A549 (cell line): ENCODE data around the gene RTL5. TPM values are rescaled to one million over a fixed set of nuclear protein-coding genes. Genes with fewer than 3 reads are reported as not detected.

ENCODE experiments used
- ATAC-seq, 2 experiments: fragments of 200-7000 bp in 1 of 2; fragments of >200 bp in 1 of 2; cut with Nextera tagmentation in 1 of 2; cut with Tn5 transposase in 1 of 2; 3 replicates each; pipeline versions ENCODE4 v1.8.0 to v1.9.1; 2018 to 2020; ENCODE audit warnings: mild to moderate bottlenecking in 1 of 2, moderate library complexity in 1 of 2
- CTCF ChIA-PET: fragments of 300-600 bp; sonication (Branson Sonifier 250); formaldehyde crosslinking; extraction: SDS; loops from one replicate; lab custom pipeline; 2021; ENCODE audit warnings: antibody characterized with exemption, inconsistent platforms; lab: Yijun Ruan, JAX
- POLR2A ChIA-PET: fragments of 350-600 bp; formaldehyde crosslinking; extraction: SDS; loops from one replicate; lab custom pipeline; 2021; ENCODE audit warnings: antibody characterized with exemption, inconsistent platforms; lab: Yijun Ruan, JAX
- DNase-seq, 2 experiments: peaks; one replicate each; pipeline versions ENCODE4 v3.0.0 to v3.0.0-alpha.2; 2011 to 2016; ENCODE audit warnings: low read depth in 1 of 2, low spot score in 1 of 2
- FAIRE-seq: peaks from 2 replicates; lab custom pipeline; 2011; peaks lifted over from hg19 to GRCh38; lab: Jason Lieb, UNC
- H3K27ac ChIP-seq, 2 experiments: fragments of >200 bp; sonication (Bioruptor Twin); formaldehyde crosslinking; 3 replicates each; pipeline ENCODE4 v1.5.1; 2016 to 2017
- H3K4me1 ChIP-seq: fragments of >200 bp; sonication (Bioruptor Twin); formaldehyde crosslinking; 3 replicates; pipeline ENCODE4 v1.6.1; 2016
- H3K4me2 ChIP-seq: fragments of >200 bp; sonication (Bioruptor Twin); formaldehyde crosslinking; 3 replicates; pipeline ENCODE4 v1.6.1; 2016
- H3K4me3 ChIP-seq: fragments of >200 bp; sonication (Bioruptor Twin); formaldehyde crosslinking; 3 replicates; pipeline ENCODE4 v1.5.1; 2016
- H3K9me3 ChIP-seq: fragments of >200 bp; sonication (Bioruptor Twin); formaldehyde crosslinking; 3 replicates; pipeline ENCODE4 v1.6.1; 2016
- BHLHE40 ChIP-seq: IDR thresholded peaks from 2 replicates; pipeline ENCODE4 v1.6.1; 2012; ENCODE audit warnings: low read depth, low read length, inconsistent platforms
- CBX2 ChIP-seq: fragments of 200-600 bp; sonication (generic); IDR thresholded peaks from 2 replicates; pipeline ENCODE4 v1.6.1; 2016; ENCODE audit warnings: low read depth, mild to moderate bottlenecking, borderline replicate concordance
- FOXS1 ChIP-seq: fragments of 250-450 bp; sonication (Bioruptor Pico); IDR thresholded peaks from 2 replicates; pipeline ENCODE4 v1.5.0; 2020; ENCODE audit warnings: mild to moderate bottlenecking, moderate library complexity
- HDAC2 ChIP-seq: fragments of 200-600 bp; sonication (generic); IDR thresholded peaks from 2 replicates; pipeline ENCODE4 v1.6.1; 2016
- HEYL ChIP-seq: fragments of 250-450 bp; sonication (Bioruptor Pico); IDR thresholded peaks from 2 replicates; pipeline ENCODE4 v1.8.0; 2021; ENCODE audit warnings: mild to moderate bottlenecking, moderate library complexity
- HOXB13 ChIP-seq: fragments of 250-450 bp; sonication (Bioruptor Pico); IDR thresholded peaks from 2 replicates; pipeline ENCODE4 v1.5.0; 2020; ENCODE audit warnings: low read depth, mild to moderate bottlenecking, moderate library complexity
- MYC ChIP-seq: IDR thresholded peaks from 2 replicates; pipeline ENCODE4 v1.6.1; 2012; ENCODE audit warnings: mild to moderate bottlenecking, inconsistent platforms, low read length, improper control_type of control experiment, borderline replicate concordance
- PHF8 ChIP-seq: fragments of 200-600 bp; sonication (generic); IDR thresholded peaks from 2 replicates; pipeline ENCODE4 v1.6.1; 2016; ENCODE audit warnings: low read depth, mild to moderate bottlenecking, antibody characterized with exemption, moderate library complexity, borderline replicate concordance
- POLR2AphosphoS2 ChIP-seq: conservative IDR thresholded peaks from 2 replicates; pipeline ENCODE4 v1.6.1; 2012; ENCODE audit warnings: low read length, improper control_type of control experiment, inconsistent platforms
- RCOR1 ChIP-seq: fragments of 150-350 bp; IDR thresholded peaks from 2 replicates; pipeline ENCODE4 v1.6.1; 2014; ENCODE audit warnings: antibody characterized with exemption, low read length, low read depth
- SMC3 ChIP-seq: fragments of >200 bp; sonication (Bioruptor Twin); formaldehyde crosslinking; IDR thresholded peaks from 3 replicates; pipeline ENCODE4 v1.6.1; 2018; ENCODE audit warnings: inconsistent platforms
- TP53 ChIP-seq: fragments of 250-450 bp; sonication (Bioruptor Pico); IDR thresholded peaks from 2 replicates; pipeline ENCODE4 v1.5.0; 2021; ENCODE audit warnings: mild to moderate bottlenecking, moderate library complexity
- ZC3H11A ChIP-seq: fragments of 450-650 bp; IDR thresholded peaks from 2 replicates; pipeline ENCODE4 v1.6.1; 2014; ENCODE audit warnings: antibody characterized with exemption, mild to moderate bottlenecking
- ZSCAN20 ChIP-seq: fragments of 250-450 bp; sonication (Bioruptor Pico); IDR thresholded peaks from 2 replicates; pipeline ENCODE4 v1.8.0; 2022; ENCODE audit warnings: mild to moderate bottlenecking, moderate library complexity
- WGBS: methylation state at CpG from one replicate; pipeline ENCODE4 v1.1.6; 2017; ENCODE audit errors: missing lambda C conversion rate; 5-methylcytosine and 5-hydroxymethylcytosine counted together
- polyA plus RNA-seq, 4 experiments: library from polyadenylated mRNA; depleted of rRNA in 3 of 4; stranded (reverse); fragments of >200 nt; fragmentation: RNase III in 1 of 4; extraction: RNeasy Plus Mini Kit Qiagen cat#74134 plus additional on column Dnase treatment in 1 of 4; gene quantifications; 2 replicates in 3 of 4; 3 replicates in 1 of 4; pipeline ENCODE4 v1.2.3, GENCODE V29; 2011 to 2017
- TF ChIP-seq, protein P1 (sequence below): IDR thresholded peaks from 2 replicates; pipeline ENCODE4 v1.6.1; 2012
- TF ChIP-seq, protein P2 (sequence below): fragments of >200 bp; sonication (Bioruptor Twin); formaldehyde crosslinking; IDR thresholded peaks from 2 replicates; pipeline ENCODE4 v1.6.1; 2016
- TF ChIP-seq, protein P3 (sequence below): IDR thresholded peaks from 2 replicates; pipeline ENCODE4 v1.6.1; 2012; ENCODE audit warnings: low read depth, borderline replicate concordance
- TF ChIP-seq, protein P4 (sequence below): IDR thresholded peaks from 2 replicates; pipeline ENCODE4 v1.6.1; 2012
- TF ChIP-seq, protein P5 (sequence below): fragments of 250-450 bp; sonication (Bioruptor Pico); IDR thresholded peaks from 2 replicates; pipeline ENCODE4 v1.5.0; 2021; ENCODE audit warnings: mild to moderate bottlenecking, moderate library complexity, borderline replicate concordance

The RTL5 gene
- polyA plus RNA-seq, 2 of the 4 experiments (the other 2 are of a cell fraction): 1.2 to 2.9 TPM

DNA sequence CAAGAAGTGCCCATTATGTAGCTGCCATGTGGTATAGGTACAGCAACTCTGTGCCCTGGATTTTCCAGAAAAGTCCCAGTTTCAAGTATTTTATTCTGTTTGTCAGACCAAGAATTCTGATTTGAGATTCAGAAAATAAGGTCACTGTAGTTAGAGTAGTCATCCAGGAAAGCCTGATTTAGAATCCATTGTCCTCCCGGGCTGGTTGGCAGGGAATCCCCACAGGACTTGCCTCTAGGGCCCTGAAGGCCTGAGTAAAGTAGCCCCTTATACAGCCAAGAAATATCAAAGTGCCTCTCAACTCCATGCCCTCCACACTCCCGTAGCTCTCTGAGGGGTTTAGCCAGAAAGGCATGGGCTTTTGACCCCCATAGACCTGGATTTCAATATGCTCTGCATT is 36.3 kb downstream of the RTL5 start:
- ATAC-seq: no peak
- H3K4me2 ChIP-seq: no peak overlapping the region
- POLR2A ChIA-PET: no interaction called here
- H3K4me3 ChIP-seq: no peak overlapping the region
- H3K27ac ChIP-seq: no peak overlapping the region
- H3K4me1 ChIP-seq: no peaks in the 10 kb centered on the region
- no peak for TF ChIP-seq ZSCAN20 (CRISPR knock-in tag)
- no peak for TF ChIP-seq HOXB13 (CRISPR knock-in tag)
- no peak for TF ChIP-seq RCOR1
- no peak for TF ChIP-seq TP53
- TF ChIP-seq BHLHE40: no peak
- no peak for TF ChIP-seq HEYL (CRISPR knock-in tag)
- no peak for TF ChIP-seq FOXS1 (CRISPR knock-in tag)
- no peak for DNase-seq
- WGBS: 33% methylated on average over 2 of the region's 2 CpGs
- CTCF ChIA-PET: interaction anchor here (1.1 kb wide), 1 partner anchor 76 kb away, joined by 4 read pairs; no protein-coding TSS in a partner anchor
- H3K9me3 ChIP-seq: no peaks in the 10 kb centered on the region
- FAIRE-seq: no peak

DNA sequence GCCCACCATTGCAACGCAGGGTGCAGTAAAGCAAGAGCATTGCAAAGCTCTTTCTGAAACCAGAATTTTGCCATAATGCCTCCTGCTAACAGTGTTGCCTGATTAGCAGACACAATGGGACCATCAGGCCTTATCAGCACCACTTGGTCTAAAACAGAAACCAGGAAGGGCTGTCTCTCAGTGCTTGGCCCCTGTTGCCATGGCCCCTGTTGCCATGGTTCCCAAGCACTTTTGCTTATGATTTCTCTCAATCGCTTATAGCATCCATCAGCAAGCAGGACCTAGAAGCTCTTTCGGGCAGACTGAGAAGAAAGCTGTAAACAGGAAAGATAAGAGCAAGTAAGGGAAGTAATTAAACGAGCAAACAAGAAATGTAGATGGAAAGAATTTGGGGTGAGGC is 36.8 kb downstream of the RTL5 start:
- DNase-seq: no peak
- no peak for FAIRE-seq
- no peak for TF ChIP-seq CBX2
- no peak for TF ChIP-seq FOXS1 (CRISPR knock-in tag)
- TF ChIP-seq, protein P1, sequence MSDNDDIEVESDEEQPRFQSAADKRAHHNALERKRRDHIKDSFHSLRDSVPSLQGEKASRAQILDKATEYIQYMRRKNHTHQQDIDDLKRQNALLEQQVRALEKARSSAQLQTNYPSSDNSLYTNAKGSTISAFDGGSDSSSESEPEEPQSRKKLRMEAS: no peak
- TF ChIP-seq HDAC2: no peak
- no peak for TF ChIP-seq POLR2AphosphoS2
- TF ChIP-seq, protein P2, sequence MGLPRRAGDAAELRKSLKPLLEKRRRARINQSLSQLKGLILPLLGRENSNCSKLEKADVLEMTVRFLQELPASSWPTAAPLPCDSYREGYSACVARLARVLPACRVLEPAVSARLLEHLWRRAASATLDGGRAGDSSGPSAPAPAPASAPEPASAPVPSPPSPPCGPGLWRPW: no peak
- TF ChIP-seq, protein P3, sequence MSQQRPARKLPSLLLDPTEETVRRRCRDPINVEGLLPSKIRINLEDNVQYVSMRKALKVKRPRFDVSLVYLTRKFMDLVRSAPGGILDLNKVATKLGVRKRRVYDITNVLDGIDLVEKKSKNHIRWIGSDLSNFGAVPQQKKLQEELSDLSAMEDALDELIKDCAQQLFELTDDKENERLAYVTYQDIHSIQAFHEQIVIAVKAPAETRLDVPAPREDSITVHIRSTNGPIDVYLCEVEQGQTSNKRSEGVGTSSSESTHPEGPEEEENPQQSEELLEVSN: no peak
- no peak for TF ChIP-seq RCOR1
- no peak for TF ChIP-seq HEYL (CRISPR knock-in tag)
- no peak for TF ChIP-seq PHF8
- TF ChIP-seq, all 56 proteins: peak for 0
- WGBS: 62% methylated on average over 4 of the region's 4 CpGs
- no peak overlapping the region for H3K27ac ChIP-seq
- no peaks in the 10 kb centered on the region for H3K4me1 ChIP-seq
- CTCF ChIA-PET: interaction anchor here (1.1 kb wide), 1 partner anchor 76 kb away, joined by 4 read pairs; no protein-coding TSS in a partner anchor
- no peak overlapping the region for H3K4me2 ChIP-seq
- H3K9me3 ChIP-seq: no peaks in the 10 kb centered on the region
- ATAC-seq: no peak
- POLR2A ChIA-PET: no interaction called here
- no peak overlapping the region for H3K4me3 ChIP-seq

DNA sequence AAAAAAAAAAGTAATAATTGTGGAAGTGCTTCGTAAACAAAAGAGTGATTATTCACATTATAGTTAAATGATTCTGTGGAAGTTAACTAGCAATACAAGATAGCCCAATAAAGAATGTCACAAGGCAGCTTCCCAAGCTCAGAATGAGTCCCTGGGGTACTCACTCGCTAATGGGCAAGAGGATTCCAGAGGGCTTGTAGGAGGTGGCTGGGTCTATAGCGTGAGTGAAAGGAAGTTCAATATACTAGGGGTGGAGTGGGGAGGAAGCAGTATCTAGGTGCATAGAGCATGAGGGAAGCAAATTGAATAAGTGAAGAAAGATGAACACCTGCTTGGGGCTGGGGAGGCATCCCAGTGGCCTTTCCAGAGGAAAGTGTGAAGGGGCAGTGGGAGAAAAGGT is 42.5 kb downstream of the RTL5 start:
- H3K27ac ChIP-seq: no peak overlapping the region
- no peak for ATAC-seq

More for the DNA sequence above, 42.5 kb downstream of the RTL5 start:
- FAIRE-seq (no peak), DNase-seq (no peak)
- WGBS: 71% methylated on average over 3 of the region's 3 CpGs
- Histone ChIP-seq H3K4me1 (no peaks in the 10 kb centered on the region), H3K4me2 (no peak overlapping the region), H3K9me3 (no peaks in the 10 kb centered on the region), H3K4me3 (no peak overlapping the region)
- POLR2A ChIA-PET: no interaction called here
- CTCF ChIA-PET: no interaction called here
- TF ChIP-seq, protein P1: no peak
- TF ChIP-seq, protein P4, sequence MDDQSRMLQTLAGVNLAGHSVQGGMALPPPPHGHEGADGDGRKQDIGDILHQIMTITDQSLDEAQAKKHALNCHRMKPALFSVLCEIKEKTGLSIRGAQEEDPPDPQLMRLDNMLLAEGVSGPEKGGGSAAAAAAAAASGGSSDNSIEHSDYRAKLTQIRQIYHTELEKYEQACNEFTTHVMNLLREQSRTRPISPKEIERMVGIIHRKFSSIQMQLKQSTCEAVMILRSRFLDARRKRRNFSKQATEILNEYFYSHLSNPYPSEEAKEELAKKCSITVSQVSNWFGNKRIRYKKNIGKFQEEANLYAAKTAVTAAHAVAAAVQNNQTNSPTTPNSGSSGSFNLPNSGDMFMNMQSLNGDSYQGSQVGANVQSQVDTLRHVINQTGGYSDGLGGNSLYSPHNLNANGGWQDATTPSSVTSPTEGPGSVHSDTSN: no peak
- TF ChIP-seq SMC3 (no peak), ZC3H11A (no peak), MYC (no peak)
- TF ChIP-seq, protein P5, sequence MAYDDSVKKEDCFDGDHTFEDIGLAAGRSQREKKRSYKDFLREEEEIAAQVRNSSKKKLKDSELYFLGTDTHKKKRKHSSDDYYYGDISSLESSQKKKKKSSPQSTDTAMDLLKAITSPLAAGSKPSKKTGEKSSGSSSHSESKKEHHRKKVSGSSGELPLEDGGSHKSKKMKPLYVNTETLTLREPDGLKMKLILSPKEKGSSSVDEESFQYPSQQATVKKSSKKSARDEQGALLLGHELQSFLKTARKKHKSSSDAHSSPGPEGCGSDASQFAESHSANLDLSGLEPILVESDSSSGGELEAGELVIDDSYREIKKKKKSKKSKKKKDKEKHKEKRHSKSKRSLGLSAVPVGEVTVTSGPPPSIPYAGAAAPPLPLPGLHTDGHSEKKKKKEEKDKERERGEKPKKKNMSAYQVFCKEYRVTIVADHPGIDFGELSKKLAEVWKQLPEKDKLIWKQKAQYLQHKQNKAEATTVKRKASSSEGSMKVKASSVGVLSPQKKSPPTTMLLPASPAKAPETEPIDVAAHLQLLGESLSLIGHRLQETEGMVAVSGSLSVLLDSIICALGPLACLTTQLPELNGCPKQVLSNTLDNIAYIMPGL (CRISPR knock-in tag): no peak
